ENCODE data around the gene MELTF. TPM values are rescaled to one million over a fixed set of nuclear protein-coding genes. Genes with fewer than 3 reads are reported as not detected.

Gene MELTF
- polyA plus RNA-seq, 4 donors, result 2.1 to 3.2 (median 2.4) TPM

GRCh38 chr3:196995646-196996355 is 33.8 kb downstream of the MELTF start:
- DNase-seq (ENCODE audit: low read depth in 4 of 4, low spot score in 3 of 4), result no peak

DNA sequence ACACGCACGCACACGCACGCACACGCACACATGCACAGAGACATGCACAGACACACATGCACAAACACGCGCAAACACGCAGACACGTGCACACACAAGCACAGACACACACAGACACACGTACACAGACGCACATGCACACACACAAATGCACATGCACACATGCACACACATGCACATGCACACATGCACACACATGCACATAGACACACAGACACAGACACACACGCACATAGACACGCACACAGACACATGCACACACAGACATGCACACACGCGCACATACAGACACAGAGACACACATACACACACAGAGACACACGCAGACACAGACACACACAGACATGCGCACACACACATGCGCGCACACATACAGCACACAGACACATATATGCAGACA is 34.6 kb downstream of the MELTF start:
- no peak for DNase-seq (ENCODE audit: low read depth in 4 of 4, low spot score in 3 of 4)

DNA sequence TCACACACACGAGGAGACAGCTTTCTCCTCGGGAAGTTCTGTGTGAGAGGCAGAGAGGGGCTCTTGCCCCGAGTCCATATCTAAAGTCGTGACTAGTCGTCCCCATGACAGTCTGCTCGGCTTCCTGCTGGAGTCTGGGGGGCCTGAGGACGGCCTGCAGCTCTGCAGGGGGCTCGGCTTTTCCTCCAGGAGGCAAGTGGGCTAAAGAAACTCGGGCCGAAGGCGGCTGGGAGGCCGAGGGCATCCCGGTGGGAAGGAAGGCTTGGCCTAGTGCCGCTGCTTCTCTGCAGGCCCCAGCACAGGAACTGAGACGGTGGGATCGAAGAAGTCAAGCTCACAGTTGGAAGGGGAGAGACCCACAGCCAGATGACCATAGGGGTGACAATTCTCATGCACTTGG is 35.6 kb downstream of the MELTF start:
- DNase-seq (ENCODE audit: low read depth in 4 of 4, low spot score in 3 of 4), result no peak

GRCh38 chr3:196992461-196993065 is 37.1 kb downstream of the MELTF start:
- no peak for DNase-seq (ENCODE audit: low read depth in 4 of 4, low spot score in 3 of 4)

GRCh38 chr3:196991581-196992460 is 37.8 kb downstream of the MELTF start:
- no peak for DNase-seq (ENCODE audit: low read depth in 4 of 4, low spot score in 3 of 4)

DNA sequence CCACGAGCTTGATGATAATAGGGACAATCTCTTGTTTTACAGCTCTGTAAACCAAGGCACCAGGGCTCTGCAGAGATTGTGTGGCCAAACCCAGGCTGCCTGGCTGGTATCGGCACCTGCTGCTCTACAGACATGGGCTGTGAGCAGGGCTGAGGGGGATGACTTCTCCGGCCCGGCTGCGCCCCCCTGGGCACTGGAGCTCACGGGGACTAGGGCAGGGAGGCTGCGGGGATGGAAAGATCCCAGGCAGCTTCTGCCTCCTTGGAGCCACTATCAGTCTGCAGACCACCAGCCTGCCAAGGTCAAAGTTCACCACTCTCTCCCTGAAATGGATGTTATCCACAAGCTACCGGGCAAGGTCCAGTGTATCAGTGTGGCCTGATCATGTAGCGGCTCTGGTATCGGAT is 39.0 kb downstream of the MELTF start:
- no peak for DNase-seq (ENCODE audit: low read depth in 4 of 4, low spot score in 3 of 4)

DNA sequence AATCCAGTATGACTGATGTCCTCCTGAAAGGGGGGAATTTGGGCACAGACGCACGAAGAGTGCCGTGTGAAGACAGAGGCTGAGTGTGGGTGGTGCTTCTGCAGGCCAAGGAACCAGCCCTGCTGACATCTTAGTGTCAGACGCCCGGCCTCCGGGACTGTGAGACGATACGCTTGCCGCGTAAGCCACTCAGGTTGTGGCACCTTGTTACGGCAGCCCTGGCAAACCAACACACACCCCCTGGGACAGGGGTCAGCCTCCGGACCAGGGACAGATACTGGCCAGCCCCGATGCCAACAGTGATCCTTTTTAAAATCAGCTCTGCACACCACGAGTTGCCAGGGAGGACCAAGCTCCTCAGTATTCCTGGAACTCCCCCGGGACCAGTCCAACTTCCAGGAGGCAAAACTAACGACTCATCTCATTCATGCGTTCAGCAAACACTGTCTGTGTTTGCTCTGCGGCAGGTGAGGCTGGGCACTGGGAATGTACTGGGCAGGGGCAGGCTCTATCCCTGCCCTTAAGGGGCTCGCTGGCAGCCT is 39.8 kb downstream of the MELTF start:
- DNase-seq (ENCODE audit: low read depth in 4 of 4, low spot score in 3 of 4), result no peak

DNA sequence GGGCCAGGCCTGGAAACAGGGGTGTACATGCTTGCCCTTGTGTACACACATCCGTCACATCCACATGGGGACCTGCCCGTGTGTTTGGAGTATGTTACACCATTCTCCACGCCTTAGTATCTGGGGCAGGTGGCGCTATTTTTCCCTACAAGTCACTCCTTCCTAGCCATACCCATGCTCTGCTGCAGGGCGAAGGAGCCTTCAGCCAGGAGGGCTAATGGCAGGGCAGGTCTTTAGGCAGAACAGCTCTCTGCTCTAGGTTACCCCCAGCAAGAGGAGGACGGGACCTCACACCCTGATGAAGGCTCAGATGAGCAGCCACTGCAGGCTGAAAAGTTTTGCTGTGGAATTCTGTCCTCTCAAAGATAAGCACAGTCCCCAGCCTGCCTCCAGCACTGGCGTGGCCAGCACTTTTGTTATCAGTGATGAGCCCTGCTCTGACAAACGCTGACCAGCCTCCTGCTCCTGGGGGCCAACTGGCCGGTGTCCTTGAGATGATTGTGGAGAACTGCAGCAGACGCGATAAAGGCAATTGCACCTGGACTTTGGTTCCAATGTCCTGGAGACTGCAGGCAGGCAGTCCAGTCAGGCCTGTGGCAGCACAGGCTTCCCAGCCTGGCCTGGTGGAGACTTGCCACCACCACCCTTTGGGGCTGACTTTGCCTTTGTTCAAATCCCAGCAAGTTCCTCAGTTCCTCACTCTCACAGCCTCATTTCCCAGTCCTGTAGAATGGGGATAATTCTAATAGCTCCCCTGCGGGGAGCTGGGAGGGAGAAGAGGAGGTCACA is 41.2 kb downstream of the MELTF start:
- no peak for DNase-seq (ENCODE audit: low read depth in 4 of 4, low spot score in 3 of 4)

DNA sequence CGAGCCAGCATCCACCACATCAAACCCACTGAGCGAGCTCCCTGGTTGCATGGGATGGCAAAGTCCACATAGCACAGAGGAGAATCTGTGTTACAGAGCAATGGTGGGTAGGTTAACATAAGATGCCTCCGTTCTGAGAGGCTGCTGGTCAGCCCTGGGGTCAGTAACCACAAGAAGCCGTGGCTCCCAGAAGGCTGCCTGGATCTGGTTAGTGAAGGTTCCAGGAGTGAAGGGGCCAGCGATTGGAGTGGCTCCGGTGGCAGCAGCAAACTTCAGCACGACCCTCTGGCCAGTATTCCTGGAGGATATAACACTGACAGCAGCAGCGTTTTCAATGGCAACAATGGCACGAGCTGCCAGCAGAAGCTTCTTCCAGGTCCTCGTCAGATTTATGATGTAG is 42.6 kb downstream of the MELTF start:
- DNase-seq (ENCODE audit: low read depth in 4 of 4, low spot score in 3 of 4), result no peak

DNA sequence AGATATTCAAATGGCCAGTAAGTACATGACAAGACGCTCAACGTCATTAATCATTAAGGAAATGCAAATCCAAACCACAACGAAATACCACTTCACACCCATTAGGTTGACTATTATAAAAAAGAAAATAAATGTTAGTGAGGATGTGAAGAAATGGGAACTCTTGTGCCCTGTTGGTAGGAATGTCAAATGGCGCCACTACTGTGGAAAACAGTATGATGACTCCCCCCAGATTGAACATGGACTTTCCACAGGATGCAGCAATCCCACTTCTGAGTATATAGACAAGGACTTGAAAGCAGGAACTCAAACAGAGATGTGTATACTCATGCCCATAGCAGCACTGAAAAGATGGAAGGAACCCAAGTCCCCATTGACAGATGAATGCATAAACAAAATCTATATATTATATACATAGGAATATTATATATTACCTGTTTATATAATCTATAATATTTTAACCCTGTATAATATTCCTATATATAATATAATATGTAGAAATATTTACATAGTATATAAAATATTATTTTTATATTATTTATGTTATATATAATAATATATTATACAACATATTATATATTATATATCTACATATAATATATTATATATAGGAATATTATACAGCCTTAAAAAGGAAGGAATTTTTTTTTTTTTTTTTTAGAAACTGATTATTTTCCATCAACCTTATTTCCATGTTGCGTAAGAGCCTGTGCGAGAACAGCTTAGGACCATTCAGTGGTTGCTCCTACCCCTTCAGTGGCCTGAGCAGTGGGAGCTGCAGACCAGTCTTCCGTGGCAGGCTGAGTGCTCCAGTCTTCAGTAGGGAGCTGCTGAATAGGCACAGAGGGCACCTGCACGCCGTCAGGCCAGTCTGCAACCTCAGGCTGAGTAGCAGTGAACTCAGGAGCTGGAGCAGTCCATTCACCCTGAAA is 43.4 kb downstream of the MELTF start:
- no peak for DNase-seq (ENCODE audit: low read depth in 4 of 4, low spot score in 3 of 4)

GRCh38 chr3:196985298-196985697 is 44.3 kb downstream of the MELTF start:
- DNase-seq (ENCODE audit: low read depth in 4 of 4, low spot score in 3 of 4), result no peak

DNA sequence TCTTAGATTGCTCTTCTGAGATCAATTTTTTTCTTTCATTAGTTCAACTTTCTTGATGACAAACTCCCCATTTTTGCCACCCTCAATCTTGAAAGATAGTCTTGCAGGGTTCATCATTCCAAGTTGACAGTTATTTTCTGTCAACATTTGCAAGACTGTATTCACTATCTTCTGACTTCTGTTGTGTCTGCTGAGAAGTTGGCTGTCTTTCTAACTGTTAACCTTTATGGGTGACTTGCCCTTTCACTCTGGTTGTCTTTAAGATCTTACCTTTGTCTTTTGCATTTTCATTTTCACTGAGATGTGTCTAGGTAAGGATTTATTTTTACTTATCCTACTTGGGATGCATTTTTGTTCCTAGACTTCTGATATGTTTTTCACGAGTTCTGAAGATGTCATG is 46.4 kb downstream of the MELTF start:
- DNase-seq (ENCODE audit: low read depth in 4 of 4, low spot score in 3 of 4), result no peak

GRCh38 chr3:196981657-196982056 is 48.0 kb downstream of the MELTF start:
- DNase-seq (ENCODE audit: low read depth in 4 of 4, low spot score in 3 of 4), result no peak

DNA sequence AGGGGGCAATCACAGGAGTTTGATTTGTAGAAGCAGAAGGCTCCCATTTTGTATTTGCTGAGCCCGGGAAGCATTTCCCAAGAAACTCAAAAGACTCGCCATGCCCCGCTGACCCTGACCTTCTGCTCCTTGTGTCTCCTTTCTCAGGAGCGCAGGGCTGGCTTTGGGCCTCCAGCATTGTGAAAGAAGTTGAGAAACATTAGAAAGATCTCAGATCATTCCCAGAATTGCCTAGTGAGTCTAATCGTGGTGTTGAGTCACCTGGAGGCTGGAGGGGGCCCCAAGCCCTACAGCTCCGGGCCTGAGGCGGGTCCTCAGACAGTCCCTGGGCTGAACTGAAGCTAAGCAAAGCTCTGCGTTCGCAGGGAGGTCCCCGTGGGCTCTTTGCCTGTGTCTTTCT is 50.1 kb downstream of the MELTF start:
- no peak for DNase-seq (ENCODE audit: low read depth in 4 of 4, low spot score in 3 of 4)

GRCh38 chr3:196976941-196977340 is 52.7 kb downstream of the MELTF start:
- DNase-seq (ENCODE audit: low read depth in 4 of 4, low spot score in 3 of 4), result no peak

GRCh38 chr3:196975349-196975748 is 54.3 kb downstream of the MELTF start:
- DNase-seq (ENCODE audit: low read depth in 4 of 4, low spot score in 3 of 4), result no peak

DNA sequence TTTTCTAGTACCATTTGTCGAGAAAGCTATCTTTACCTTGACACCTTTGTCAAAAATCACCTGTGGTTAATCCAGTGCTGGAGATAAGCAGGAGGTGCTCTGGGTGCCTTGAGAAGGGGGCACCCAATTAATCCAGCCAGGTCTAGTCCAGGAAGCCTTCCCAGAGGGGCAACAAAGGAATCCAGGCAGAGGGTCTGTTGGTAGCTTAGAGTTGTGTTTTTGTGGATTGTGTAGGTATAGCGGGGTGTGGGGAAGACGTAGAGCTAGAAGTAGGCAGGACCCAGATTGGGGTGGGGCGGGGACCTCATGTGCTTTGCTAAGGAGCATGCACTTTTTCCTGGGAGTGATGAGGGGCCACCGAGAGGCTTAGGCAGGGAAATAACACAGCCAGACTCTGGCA is 55.0 kb downstream of the MELTF start:
- DNase-seq (ENCODE audit: low read depth in 4 of 4, low spot score in 3 of 4), result no peak

DNA sequence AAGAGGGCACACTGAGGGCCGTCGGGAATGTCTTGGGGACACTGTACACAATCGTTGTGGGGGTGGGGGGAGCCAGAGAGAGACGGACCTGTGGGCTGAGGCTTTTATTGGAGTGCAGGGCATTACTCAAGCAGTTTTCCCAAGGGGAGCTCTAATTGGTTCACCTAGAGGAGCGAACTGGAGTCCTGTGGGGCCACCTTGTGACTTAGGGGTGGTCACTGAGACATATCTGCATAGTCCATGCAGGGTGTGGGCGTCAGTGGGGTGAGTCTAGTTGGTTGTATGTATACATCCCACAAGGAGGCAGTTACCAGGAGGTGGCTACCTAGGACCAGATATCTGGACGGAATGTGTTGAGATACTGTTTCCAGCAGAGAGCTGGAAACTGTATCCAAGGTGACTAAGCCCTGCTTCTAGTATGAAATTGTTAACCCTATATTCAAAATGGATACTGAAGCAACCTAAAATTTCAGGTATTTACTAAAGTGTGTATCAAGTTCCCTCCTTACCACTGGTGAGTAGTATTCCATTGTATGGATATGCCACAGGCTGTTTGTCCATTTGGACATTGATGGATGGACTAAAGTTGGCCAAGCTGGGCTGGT is 58.4 kb downstream of the MELTF start:
- no peak for DNase-seq (ENCODE audit: low read depth in 4 of 4, low spot score in 3 of 4)

DNA sequence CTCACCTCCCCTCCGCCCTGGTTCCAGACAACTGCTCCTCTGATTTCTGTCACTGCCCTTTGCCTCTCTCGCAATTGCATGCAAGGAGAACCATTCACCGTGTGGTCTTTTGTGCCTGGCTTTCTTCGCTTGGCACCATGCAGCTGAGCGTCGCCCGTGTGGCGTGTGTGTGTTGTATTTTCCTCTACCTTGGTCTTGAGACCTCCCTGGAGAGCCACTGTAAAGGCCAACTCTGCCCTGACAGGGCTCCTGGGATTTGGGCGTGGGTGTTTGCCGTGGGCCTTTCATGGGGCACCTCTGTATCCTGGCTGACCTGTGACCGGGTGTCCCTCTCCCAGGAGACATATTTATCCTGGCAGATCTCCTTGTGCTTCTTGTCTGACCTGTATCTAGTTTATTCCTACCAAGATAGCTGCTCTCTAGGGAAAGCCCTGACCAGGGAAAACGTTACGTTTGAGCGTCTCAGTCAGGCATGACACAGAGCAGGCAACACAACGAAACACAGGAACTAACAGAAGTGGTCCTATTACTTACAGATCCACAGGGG is 59.0 kb downstream of the MELTF start:
- DNase-seq (ENCODE audit: low read depth in 4 of 4, low spot score in 3 of 4), result no peak
